Astrocyte (in vitro differentiated cells and primary cell): ENCODE data around the gene LIMK2.

Experiments
- EZH2 ChIP-seq: IDR thresholded peaks from 2 replicates; pipeline ENCODE4 v1.6.1; 2012; ENCODE audit warnings: mild to moderate bottlenecking, low read length, inconsistent platforms; ENCODE audit not compliant: insufficient read depth
- TF ChIP-seq, protein P1 (sequence below): IDR thresholded peaks from 2 replicates; pipeline ENCODE4 v1.5.1; 2011; ENCODE audit warnings: low read depth, mild to moderate bottlenecking, inconsistent platforms, low read length, moderate library complexity; ENCODE audit not compliant: insufficient read depth

DNA sequence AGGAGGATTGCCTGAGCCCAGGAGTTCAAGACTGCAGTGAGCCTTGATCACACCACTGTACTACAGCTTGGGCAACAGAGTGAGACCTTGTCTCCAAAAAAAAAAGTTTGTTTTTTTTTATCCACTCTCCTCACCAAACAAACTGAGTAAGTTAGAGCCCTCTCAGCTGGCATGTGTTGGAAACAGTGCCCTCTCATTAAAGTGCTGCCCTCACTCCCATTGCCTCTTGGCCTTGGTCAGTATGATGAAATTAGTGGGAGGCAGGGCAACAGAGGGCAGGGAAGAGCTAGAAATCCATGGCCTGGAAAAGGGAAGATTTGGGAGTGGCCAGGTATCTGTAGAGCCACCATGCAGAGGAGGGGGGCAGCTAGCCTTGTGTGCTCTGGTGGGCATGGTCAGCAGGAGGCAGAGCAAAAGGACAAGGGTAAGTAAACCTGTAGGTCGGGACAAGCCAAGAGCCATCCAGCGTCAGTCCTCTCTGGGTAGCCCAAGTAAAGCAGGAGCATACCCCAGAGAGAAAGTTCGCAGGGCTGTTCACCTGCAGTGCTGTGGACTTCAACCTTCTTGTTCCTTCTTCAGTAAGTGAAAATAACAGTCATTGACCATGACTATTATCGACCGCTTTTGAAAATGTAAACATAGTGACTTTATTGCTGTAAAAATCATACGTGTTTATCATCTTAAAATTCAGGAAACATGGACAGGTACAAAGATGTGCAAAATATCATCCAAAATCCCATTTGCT lies 52.0 kb downstream of the LIMK2 start:
- TF ChIP-seq, protein P1, sequence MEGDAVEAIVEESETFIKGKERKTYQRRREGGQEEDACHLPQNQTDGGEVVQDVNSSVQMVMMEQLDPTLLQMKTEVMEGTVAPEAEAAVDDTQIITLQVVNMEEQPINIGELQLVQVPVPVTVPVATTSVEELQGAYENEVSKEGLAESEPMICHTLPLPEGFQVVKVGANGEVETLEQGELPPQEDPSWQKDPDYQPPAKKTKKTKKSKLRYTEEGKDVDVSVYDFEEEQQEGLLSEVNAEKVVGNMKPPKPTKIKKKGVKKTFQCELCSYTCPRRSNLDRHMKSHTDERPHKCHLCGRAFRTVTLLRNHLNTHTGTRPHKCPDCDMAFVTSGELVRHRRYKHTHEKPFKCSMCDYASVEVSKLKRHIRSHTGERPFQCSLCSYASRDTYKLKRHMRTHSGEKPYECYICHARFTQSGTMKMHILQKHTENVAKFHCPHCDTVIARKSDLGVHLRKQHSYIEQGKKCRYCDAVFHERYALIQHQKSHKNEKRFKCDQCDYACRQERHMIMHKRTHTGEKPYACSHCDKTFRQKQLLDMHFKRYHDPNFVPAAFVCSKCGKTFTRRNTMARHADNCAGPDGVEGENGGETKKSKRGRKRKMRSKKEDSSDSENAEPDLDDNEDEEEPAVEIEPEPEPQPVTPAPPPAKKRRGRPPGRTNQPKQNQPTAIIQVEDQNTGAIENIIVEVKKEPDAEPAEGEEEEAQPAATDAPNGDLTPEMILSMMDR, result no peak
- TF ChIP-seq EZH2, result no peak
